ENCODE measurements around the gene ZNF385C. TPM values are rescaled to one million over a fixed set of nuclear protein-coding genes. Genes with fewer than 3 reads are reported as not detected.

ZNF385C gene
- total and polyA plus RNA-seq, 2 donors (not counting 1 experiment from before 2014, with no cell fraction given), result under 0.01 to 0.03 TPM

- Histone ChIP-seq H3K9me3 (ENCODE audit: control insufficient read depth, insufficient read depth, low read depth, low read length) (no peaks in the 10 kb centered on the region), H3K4me1 (ENCODE audit: control insufficient read depth, extremely low read depth, insufficient read depth, low read length) (peaks cover 12% of the 10 kb centered on the region), H3K27me3 (ENCODE audit: control insufficient read depth, insufficient read depth, low read length) (no peaks in the 10 kb centered on the region), H2AFZ (ENCODE audit: low read length) (no peak overlapping the region), H3K36me3 (ENCODE audit: control insufficient read depth, insufficient read depth, low read length) (peaks cover 12% of the 10 kb centered on the region), H3K27ac (ENCODE audit: insufficient read depth, low read length) (no peak overlapping the region), H3K4me2 (ENCODE audit: extremely low read depth, insufficient read depth, low read length) (no peak overlapping the region), H4K20me1 (ENCODE audit: control insufficient read depth, extremely low read depth, insufficient read depth, low read length) (no peaks in the 10 kb centered on the region), H3K4me3 (replicated peaks in 1 of 4; ENCODE audit: control extremely low read depth in 1 of 4, insufficient read depth in 1 of 4, low read depth in 3 of 4, low read length in 4 of 4) (no peak overlapping the region), H3K9ac (ENCODE audit: insufficient read depth, low read length) (no peak overlapping the region), H3K79me2 (ENCODE audit: control insufficient read depth, insufficient read depth, low read length) (peaks cover 58% of the 10 kb centered on the region)
- TF ChIP-seq EZH2 (IDR thresholded peaks at IDR 0.05; ENCODE audit: low read length, missing control alignments) (no peak), CTCF (conservative IDR thresholded peaks at IDR 0.05 in 1 of 2, IDR thresholded peaks at IDR 0.05 in 1 of 2; ENCODE audit: low read depth in 1 of 2, low read length in 2 of 2) (no peak)
- DNase-seq (ENCODE audit: low read depth in 2 of 2), result no peak
Observed at GRCh38 chr17:42001729-42002128, 96.5 kb downstream of the ZNF385C start.

- H3K4me1 ChIP-seq (ENCODE audit: control insufficient read depth, extremely low read depth, insufficient read depth, low read length), result peaks cover 12% of the 10 kb centered on the region
- H4K20me1 ChIP-seq (ENCODE audit: control insufficient read depth, extremely low read depth, insufficient read depth, low read length), result no peaks in the 10 kb centered on the region
- H2AFZ ChIP-seq (ENCODE audit: low read length), result no peak overlapping the region
- peaks cover 47% of the 10 kb centered on the region for H3K79me2 ChIP-seq (ENCODE audit: control insufficient read depth, insufficient read depth, low read length)
- H3K4me3 ChIP-seq (replicated peaks in 1 of 4; ENCODE audit: control extremely low read depth in 1 of 4, insufficient read depth in 1 of 4, low read depth in 3 of 4, low read length in 4 of 4), result no peak overlapping the region
- no peak overlapping the region for H3K9ac ChIP-seq (ENCODE audit: insufficient read depth, low read length)
- TF ChIP-seq CTCF (conservative IDR thresholded peaks at IDR 0.05 in 1 of 2, IDR thresholded peaks at IDR 0.05 in 1 of 2; ENCODE audit: low read depth in 1 of 2, low read length in 2 of 2), result no peak
- no peak for DNase-seq (ENCODE audit: low read depth in 2 of 2)
- no peaks in the 10 kb centered on the region for H3K9me3 ChIP-seq (ENCODE audit: control insufficient read depth, insufficient read depth, low read depth, low read length)
- H3K27ac ChIP-seq (ENCODE audit: insufficient read depth, low read length), result no peak overlapping the region
- H3K36me3 ChIP-seq (ENCODE audit: control insufficient read depth, insufficient read depth, low read length), result peaks cover 14% of the 10 kb centered on the region
- H3K27me3 ChIP-seq (ENCODE audit: control insufficient read depth, insufficient read depth, low read length), result no peaks in the 10 kb centered on the region
- no peak overlapping the region for H3K4me2 ChIP-seq (ENCODE audit: extremely low read depth, insufficient read depth, low read length)
Observed at GRCh38 chr17:42000413-42001133, 97.7 kb downstream of the ZNF385C start.

GRCh38 chr17:41998497-41998896 is 99.8 kb downstream of the ZNF385C start:
- no peak overlapping the region for H3K4me3 ChIP-seq (replicated peaks in 1 of 4; ENCODE audit: control extremely low read depth in 1 of 4, insufficient read depth in 1 of 4, low read depth in 3 of 4, low read length in 4 of 4)
- no peaks in the 10 kb centered on the region for H3K9me3 ChIP-seq (ENCODE audit: control insufficient read depth, insufficient read depth, low read depth, low read length)
- TF ChIP-seq EZH2 (IDR thresholded peaks at IDR 0.05; ENCODE audit: low read length, missing control alignments), result no peak
- TF ChIP-seq CTCF (conservative IDR thresholded peaks at IDR 0.05 in 1 of 2, IDR thresholded peaks at IDR 0.05 in 1 of 2; ENCODE audit: low read depth in 1 of 2, low read length in 2 of 2), result no peak
- peaks cover 8% of the 10 kb centered on the region for H3K4me1 ChIP-seq (ENCODE audit: control insufficient read depth, extremely low read depth, insufficient read depth, low read length)
- no peak overlapping the region for H3K9ac ChIP-seq (ENCODE audit: insufficient read depth, low read length)
- no peak overlapping the region for H2AFZ ChIP-seq (ENCODE audit: low read length)
- H3K79me2 ChIP-seq (ENCODE audit: control insufficient read depth, insufficient read depth, low read length), result peaks cover 28% of the 10 kb centered on the region
- H4K20me1 ChIP-seq (ENCODE audit: control insufficient read depth, extremely low read depth, insufficient read depth, low read length), result no peaks in the 10 kb centered on the region
- no peak overlapping the region for H3K4me2 ChIP-seq (ENCODE audit: extremely low read depth, insufficient read depth, low read length)
- H3K36me3 ChIP-seq (ENCODE audit: control insufficient read depth, insufficient read depth, low read length), result peaks cover 16% of the 10 kb centered on the region
- H3K27ac ChIP-seq (ENCODE audit: insufficient read depth, low read length), result no peak overlapping the region
- no peaks in the 10 kb centered on the region for H3K27me3 ChIP-seq (ENCODE audit: control insufficient read depth, insufficient read depth, low read length)
- no peak for DNase-seq (ENCODE audit: low read depth in 2 of 2)
